ENCODE data around the gene SLC1A1.

SLC1A1 gene

DNA sequence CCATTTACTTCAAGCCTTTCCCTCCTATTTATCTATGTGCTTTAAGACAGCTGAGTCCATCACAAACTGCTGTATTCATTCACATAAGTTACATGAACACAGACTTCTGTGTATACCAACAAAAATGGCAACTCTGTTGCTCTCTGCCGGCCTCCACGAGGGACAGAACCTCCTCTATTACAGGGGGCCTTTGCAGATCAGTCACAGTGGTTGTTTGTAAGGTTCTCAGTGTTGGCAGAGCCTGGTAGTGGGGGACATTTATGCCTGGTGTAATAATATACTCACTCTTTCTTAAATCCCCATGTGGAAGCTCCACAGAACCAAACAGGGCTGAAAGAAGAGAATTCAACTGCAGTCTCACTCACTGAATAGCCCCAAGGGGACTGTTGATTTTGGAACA is 76.5 kb downstream of the SLC1A1 start:
- no peaks in the 10 kb centered on the region for H3K9me3 ChIP-seq (ENCODE audit: insufficient read depth, low read length, severe bottlenecking)
- H3K79me2 ChIP-seq (ENCODE audit: insufficient read depth, low read length), result no peaks in the 10 kb centered on the region
- no peaks in the 10 kb centered on the region for H4K20me1 ChIP-seq (ENCODE audit: insufficient read depth, low read length)
- H3K27ac ChIP-seq (ENCODE audit: low read length), result no peak overlapping the region
- ATAC-seq (ENCODE audit: insufficient read depth, low read depth) (no peak), DNase-seq (no peak)
- no peak overlapping the region for H3K9ac ChIP-seq (ENCODE audit: low read depth, low read length)
- no peaks in the 10 kb centered on the region for H3K36me3 ChIP-seq (ENCODE audit: insufficient read depth, low read length)
- no peak overlapping the region for H3K4me3 ChIP-seq (ENCODE audit: low read depth in 1 of 2, low read length in 2 of 2)
- no peak for TF ChIP-seq CTCF (IDR thresholded peaks at IDR 0.05; ENCODE audit: borderline replicate concordance, extremely low read depth, low read length, poor library complexity, severe bottlenecking)
- no peak for TF ChIP-seq EZH2 (IDR thresholded peaks at IDR 0.05; ENCODE audit: borderline replicate concordance, low read depth, low read length, severe bottlenecking)
- H3K4me1 ChIP-seq (ENCODE audit: insufficient read depth, low read length), result no peaks in the 10 kb centered on the region
- H2AFZ ChIP-seq (ENCODE audit: low read depth, low read length), result no peak overlapping the region
- no peak overlapping the region for H3K4me2 ChIP-seq (ENCODE audit: insufficient read depth, low read length)
- no peaks in the 10 kb centered on the region for H3K27me3 ChIP-seq (ENCODE audit: insufficient read depth, low read length, poor library complexity)

DNA sequence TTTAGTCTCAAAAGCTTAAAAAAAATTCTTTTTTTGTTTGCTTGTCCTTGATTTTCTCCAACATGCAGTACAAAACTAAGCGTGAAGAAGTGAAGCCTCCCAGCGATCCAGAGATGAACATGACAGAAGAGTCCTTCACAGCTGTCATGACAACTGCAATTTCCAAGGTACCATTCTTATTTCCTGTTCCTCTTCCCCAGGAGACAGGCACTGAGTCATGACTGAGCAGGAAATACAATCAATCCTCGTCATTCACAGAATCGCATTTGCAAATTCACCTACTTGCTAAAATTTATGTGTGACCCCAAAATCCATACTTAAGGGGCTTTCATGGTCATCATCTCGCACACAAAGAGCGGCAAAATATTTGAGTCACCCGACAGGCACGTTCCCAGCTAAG is 77.3 kb downstream of the SLC1A1 start:
- no peaks in the 10 kb centered on the region for H3K36me3 ChIP-seq (ENCODE audit: insufficient read depth, low read length)
- no peaks in the 10 kb centered on the region for H4K20me1 ChIP-seq (ENCODE audit: insufficient read depth, low read length)
- H3K4me1 ChIP-seq (ENCODE audit: insufficient read depth, low read length), result no peaks in the 10 kb centered on the region
- ATAC-seq (ENCODE audit: insufficient read depth, low read depth), result no peak
- no peak overlapping the region for H3K4me3 ChIP-seq (ENCODE audit: low read depth in 1 of 2, low read length in 2 of 2)
- H3K4me2 ChIP-seq (ENCODE audit: insufficient read depth, low read length), result no peak overlapping the region
- no peak overlapping the region for H3K27ac ChIP-seq (ENCODE audit: low read length)
- H3K9me3 ChIP-seq (ENCODE audit: insufficient read depth, low read length, severe bottlenecking), result no peaks in the 10 kb centered on the region
- H3K79me2 ChIP-seq (ENCODE audit: insufficient read depth, low read length), result no peaks in the 10 kb centered on the region
- H3K9ac ChIP-seq (ENCODE audit: low read depth, low read length), result no peak overlapping the region
- H3K27me3 ChIP-seq (ENCODE audit: insufficient read depth, low read length, poor library complexity), result no peaks in the 10 kb centered on the region
- no peak for TF ChIP-seq CTCF (IDR thresholded peaks at IDR 0.05; ENCODE audit: borderline replicate concordance, extremely low read depth, low read length, poor library complexity, severe bottlenecking)
- no peak for TF ChIP-seq EZH2 (IDR thresholded peaks at IDR 0.05; ENCODE audit: borderline replicate concordance, low read depth, low read length, severe bottlenecking)
- DNase-seq, result no peak
- no peak overlapping the region for H2AFZ ChIP-seq (ENCODE audit: low read depth, low read length)

- ATAC-seq (ENCODE audit: insufficient read depth, low read depth), result no peak
- Histone ChIP-seq H3K79me2 (ENCODE audit: insufficient read depth, low read length) (no peaks in the 10 kb centered on the region), H2AFZ (ENCODE audit: low read depth, low read length) (no peak overlapping the region), H3K4me3 (ENCODE audit: low read depth in 1 of 2, low read length in 2 of 2) (no peak overlapping the region), H3K9me3 (ENCODE audit: insufficient read depth, low read length, severe bottlenecking) (no peaks in the 10 kb centered on the region), H3K9ac (ENCODE audit: low read depth, low read length) (no peak overlapping the region), H3K4me2 (ENCODE audit: insufficient read depth, low read length) (no peak overlapping the region), H3K27ac (ENCODE audit: low read length) (no peak overlapping the region), H4K20me1 (ENCODE audit: insufficient read depth, low read length) (no peaks in the 10 kb centered on the region), H3K36me3 (ENCODE audit: insufficient read depth, low read length) (no peaks in the 10 kb centered on the region), H3K27me3 (ENCODE audit: insufficient read depth, low read length, poor library complexity) (no peaks in the 10 kb centered on the region), H3K4me1 (ENCODE audit: insufficient read depth, low read length) (no peaks in the 10 kb centered on the region)
- no peak for DNase-seq
- TF ChIP-seq CTCF (IDR thresholded peaks at IDR 0.05; ENCODE audit: borderline replicate concordance, extremely low read depth, low read length, poor library complexity, severe bottlenecking), result no peak
- TF ChIP-seq EZH2 (IDR thresholded peaks at IDR 0.05; ENCODE audit: borderline replicate concordance, low read depth, low read length, severe bottlenecking), result no peak
Measured at GRCh38 chr9:4569101-4569500, 78.8 kb downstream of the SLC1A1 start.
